HepG2 (cell line): ENCODE data around the gene SLC1A5. TPM values are rescaled to one million over a fixed set of nuclear protein-coding genes. Genes with fewer than 3 reads are reported as not detected.

ENCODE experiments used
- AHDC1 ChIP-seq: sonication (generic); formaldehyde crosslinking; IDR thresholded peaks from 2 replicates; pipeline ENCODE4 v1.5.1; 2020; ENCODE audit warnings: mild to moderate bottlenecking, missing genetic modification reagents, borderline replicate concordance
- AHR ChIP-seq: IDR thresholded peaks from 2 replicates; pipeline ENCODE4 v1.6.1; 2018; ENCODE audit warnings: missing genetic modification reagents, missing compliant biosample characterization
- HCFC1 ChIP-seq: fragments of 150-350 bp; IDR thresholded peaks from 2 replicates; pipeline ENCODE4 v1.6.1; 2014; ENCODE audit warnings: low read depth, low read length
- KDM5A ChIP-seq: fragments of 200-600 bp; sonication (generic); IDR thresholded peaks from 2 replicates; pipeline ENCODE4 v1.7.0; 2018; ENCODE audit warnings: antibody characterized with exemption, mild to moderate bottlenecking, low read length, borderline replicate concordance
- MYNN ChIP-seq: sonication (generic); formaldehyde crosslinking; IDR thresholded peaks from 2 replicates; pipeline ENCODE4 v1.4.0; 2020; ENCODE audit warnings: mild to moderate bottlenecking, low read depth, missing genetic modification reagents
- TAF1 ChIP-seq: sonication (generic); formaldehyde crosslinking; IDR thresholded peaks from 2 replicates; pipeline ENCODE4 v1.4.0; 2020; ENCODE audit warnings: missing genetic modification reagents
- TBX3 ChIP-seq: fragments of 450-650 bp; IDR thresholded peaks from 2 replicates; pipeline ENCODE4 v1.6.1; 2017; ENCODE audit warnings: antibody characterized with exemption, mild to moderate bottlenecking, inconsistent platforms, borderline replicate concordance
- ZBTB2 ChIP-seq: sonication (generic); formaldehyde crosslinking; IDR thresholded peaks from 2 replicates; pipeline ENCODE4 v1.8.0; 2022; ENCODE audit warnings: low read depth, missing genetic modification reagents
- ZNF556 ChIP-seq: sonication (generic); formaldehyde crosslinking; IDR thresholded peaks from 2 replicates; pipeline ENCODE4 v1.4.0; 2020; ENCODE audit warnings: mild to moderate bottlenecking, missing genetic modification reagents, borderline replicate concordance
- ZNF713 ChIP-seq: sonication (generic); formaldehyde crosslinking; IDR thresholded peaks from 2 replicates; pipeline ENCODE4 v1.4.0; 2020; ENCODE audit warnings: mild to moderate bottlenecking, missing genetic modification reagents
- polyA plus RNA-seq, 8 experiments: library from polyadenylated mRNA; depleted of rRNA in 3 of 8; stranded (reverse) in 7 of 8; unstranded in 1 of 8; fragments of >200 nt; fragmentation: Illumina TruSeq in 4 of 8; extraction: Trizol in 4 of 8; gene quantifications; 2 replicates each; pipeline versions ENCODE4 v1.2.1 to v1.2.3, GENCODE V29; 2011 to 2016; ENCODE audit warnings: low read depth in 4 of 8, missing spikeins in 1 of 8, mixed read lengths in 1 of 8; ENCODE audit not compliant: insufficient read depth in 1 of 8
- total RNA-seq, 5 experiments: library from RNA; depleted of rRNA; stranded (reverse); fragments of >200 nt; fragmentation: Illumina TruSeq; extraction: Trizol; gene quantifications; 2 replicates each; pipeline ENCODE4 v1.2.3, GENCODE V29; 2016; ENCODE audit warnings: low read depth in 1 of 5
- TF ChIP-seq, protein P1 (sequence below): sonication (generic); formaldehyde crosslinking; IDR thresholded peaks from 2 replicates; pipeline ENCODE4 v1.5.0; 2020; ENCODE audit warnings: missing genetic modification reagents, mild to moderate bottlenecking, borderline replicate concordance
- TF ChIP-seq, protein P2 (sequence below): IDR thresholded peaks from 2 replicates; pipeline ENCODE4 v1.6.1; 2016; ENCODE audit warnings: missing compliant biosample characterization, missing genetic modification reagents, borderline replicate concordance
- TF ChIP-seq, protein P3 (sequence below): sonication (generic); formaldehyde crosslinking; IDR thresholded peaks from 2 replicates; pipeline ENCODE4 v1.5.0; 2020; ENCODE audit warnings: mild to moderate bottlenecking, missing genetic modification reagents

The SLC1A5 gene
- total and polyA plus RNA-seq, 2 of the 13 experiments (the other 11 are each of a cell fraction or from before 2014, with no cell fraction given): 120 to 159 TPM

DNA sequence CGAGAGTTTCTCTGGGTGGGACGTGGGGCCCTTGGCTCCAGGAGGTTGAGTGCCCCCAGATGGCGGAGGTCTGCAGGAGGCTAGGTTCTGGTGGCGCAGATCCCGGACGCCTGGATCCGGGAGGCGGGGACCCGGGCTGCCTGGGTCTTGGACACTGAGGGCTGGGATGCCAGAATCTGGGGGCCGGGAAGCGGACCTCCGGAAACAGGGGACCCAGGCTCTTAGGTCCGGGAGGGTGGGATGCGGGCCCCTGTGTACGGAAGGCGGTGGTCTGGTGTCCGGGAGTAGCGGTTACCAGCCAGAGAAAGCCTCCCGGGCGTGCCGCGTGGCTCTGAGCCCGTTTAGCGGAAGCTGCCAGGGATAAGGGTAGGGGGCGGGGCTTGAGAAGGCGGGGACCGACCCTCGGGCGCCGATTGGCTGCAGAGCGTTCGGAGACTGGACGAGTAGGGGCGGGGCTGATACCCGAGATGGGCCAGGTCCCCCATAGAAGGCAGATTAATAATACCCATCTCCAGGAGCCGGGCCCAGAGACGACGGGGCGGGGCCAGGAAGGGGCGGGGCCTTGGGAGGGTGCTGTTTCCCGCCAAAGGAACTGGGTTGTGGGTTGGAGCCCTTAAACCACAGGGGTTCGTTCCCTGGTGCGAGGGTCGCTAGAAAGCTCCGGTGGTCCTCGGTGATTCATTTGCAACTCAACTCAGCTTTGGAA, at the start of gene SLC1A5 (continued):
- TF ChIP-seq, protein P1, sequence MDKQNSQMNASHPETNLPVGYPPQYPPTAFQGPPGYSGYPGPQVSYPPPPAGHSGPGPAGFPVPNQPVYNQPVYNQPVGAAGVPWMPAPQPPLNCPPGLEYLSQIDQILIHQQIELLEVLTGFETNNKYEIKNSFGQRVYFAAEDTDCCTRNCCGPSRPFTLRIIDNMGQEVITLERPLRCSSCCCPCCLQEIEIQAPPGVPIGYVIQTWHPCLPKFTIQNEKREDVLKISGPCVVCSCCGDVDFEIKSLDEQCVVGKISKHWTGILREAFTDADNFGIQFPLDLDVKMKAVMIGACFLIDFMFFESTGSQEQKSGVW (CRISPR knock-in tag): no peak
- TF ChIP-seq TBX3: no peak
- TF ChIP-seq AHDC1: no peak
- TF ChIP-seq MYNN: no peak
- TF ChIP-seq ZNF556 (CRISPR knock-in tag): no peak
- TF ChIP-seq, protein P2, sequence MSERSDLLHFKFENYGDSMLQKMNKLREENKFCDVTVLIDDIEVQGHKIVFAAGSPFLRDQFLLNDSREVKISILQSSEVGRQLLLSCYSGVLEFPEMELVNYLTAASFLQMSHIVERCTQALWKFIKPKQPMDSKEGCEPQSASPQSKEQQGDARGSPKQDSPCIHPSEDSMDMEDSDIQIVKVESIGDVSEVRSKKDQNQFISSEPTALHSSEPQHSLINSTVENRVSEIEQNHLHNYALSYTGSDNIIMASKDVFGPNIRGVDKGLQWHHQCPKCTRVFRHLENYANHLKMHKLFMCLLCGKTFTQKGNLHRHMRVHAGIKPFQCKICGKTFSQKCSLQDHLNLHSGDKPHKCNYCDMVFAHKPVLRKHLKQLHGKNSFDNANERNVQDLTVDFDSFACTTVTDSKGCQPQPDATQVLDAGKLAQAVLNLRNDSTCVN (CRISPR knock-in tag): peak; percentile 86
- peak; percentile 100 for TF ChIP-seq TAF1 (CRISPR knock-in tag)
- TF ChIP-seq AHR: peak; percentile 92
- no peak for TF ChIP-seq ZBTB2
- TF ChIP-seq ZNF713 (CRISPR knock-in tag): no peak
- TF ChIP-seq, protein P3, sequence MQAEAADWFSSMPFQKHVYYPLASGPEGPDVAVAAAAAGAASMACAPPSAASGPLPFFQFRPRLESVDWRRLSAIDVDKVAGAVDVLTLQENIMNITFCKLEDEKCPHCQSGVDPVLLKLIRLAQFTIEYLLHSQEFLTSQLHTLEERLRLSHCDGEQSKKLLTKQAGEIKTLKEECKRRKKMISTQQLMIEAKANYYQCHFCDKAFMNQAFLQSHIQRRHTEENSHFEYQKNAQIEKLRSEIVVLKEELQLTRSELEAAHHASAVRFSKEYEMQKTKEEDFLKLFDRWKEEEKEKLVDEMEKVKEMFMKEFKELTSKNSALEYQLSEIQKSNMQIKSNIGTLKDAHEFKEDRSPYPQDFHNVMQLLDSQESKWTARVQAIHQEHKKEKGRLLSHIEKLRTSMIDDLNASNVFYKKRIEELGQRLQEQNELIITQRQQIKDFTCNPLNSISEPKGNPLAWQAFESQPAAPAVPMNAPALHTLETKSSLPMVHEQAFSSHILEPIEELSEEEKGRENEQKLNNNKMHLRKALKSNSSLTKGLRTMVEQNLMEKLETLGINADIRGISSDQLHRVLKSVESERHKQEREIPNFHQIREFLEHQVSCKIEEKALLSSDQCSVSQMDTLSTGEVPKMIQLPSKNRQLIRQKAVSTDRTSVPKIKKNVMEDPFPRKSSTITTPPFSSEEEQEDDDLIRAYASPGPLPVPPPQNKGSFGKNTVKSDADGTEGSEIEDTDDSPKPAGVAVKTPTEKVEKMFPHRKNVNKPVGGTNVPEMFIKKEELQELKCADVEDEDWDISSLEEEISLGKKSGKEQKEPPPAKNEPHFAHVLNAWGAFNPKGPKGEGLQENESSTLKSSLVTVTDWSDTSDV: no peak
- TF ChIP-seq HCFC1: no peak
- 0 out of 2 replicates have a peak, but pooled peaks have one; percentile 41 for TF ChIP-seq KDM5A
